ENCODE data around the gene GCKR.
A peak's percentile ranks its signal among the peaks of the same experiment; 100 is the strongest.

GRCh38 chr2:27522400-27522945, 25.8 kb downstream of the GCKR start:
- no peak for TF ChIP-seq EZH2 (IDR thresholded peaks at IDR 0.05; ENCODE audit: borderline replicate concordance)
- TF ChIP-seq CTCF (IDR thresholded peaks at IDR 0.05; ENCODE audit: poor library complexity) = peak; percentile 4
- no peak for TF ChIP-seq EZH2phosphoT487 (IDR thresholded peaks at IDR 0.05; ENCODE audit: low read depth, severe bottlenecking, unreplicated experiment)
